ENCODE measurements around the gene ANXA11.

The ANXA11 gene

GRCh38 chr10:80159166-80159873, 46.0 kb downstream of the ANXA11 start:
- H3K4me3 Mint-ChIP-seq: no peak overlapping the region

DNA sequence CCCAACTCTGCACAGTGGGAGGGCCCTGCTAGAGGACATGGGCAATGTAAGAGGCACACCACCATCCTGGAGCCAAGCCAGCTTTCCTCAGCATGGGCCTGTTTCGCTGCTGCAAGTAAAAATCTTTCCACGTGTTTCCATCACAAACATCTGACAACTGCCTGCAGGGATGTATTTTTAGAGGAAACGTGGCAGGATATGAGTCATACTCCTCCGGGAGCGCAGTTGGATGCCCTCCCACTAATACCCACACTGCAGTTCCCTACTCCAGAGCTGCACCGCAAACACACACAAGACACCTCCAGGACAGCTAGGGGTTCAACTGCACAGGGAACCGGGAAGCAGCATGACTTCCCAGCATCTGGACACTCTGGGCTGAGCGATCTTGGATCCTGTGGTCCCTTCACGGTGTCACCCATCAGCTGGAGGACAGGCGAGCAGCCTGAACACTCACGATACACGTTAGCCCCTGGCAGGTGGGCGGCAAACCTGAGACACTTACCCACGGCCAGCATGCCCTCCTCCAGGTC, 46.7 kb downstream of the ANXA11 start:
- H3K4me1 Mint-ChIP-seq: peaks cover 62% of the 10 kb centered on the region
- no peak overlapping the region for H3K4me3 Mint-ChIP-seq
- peaks cover 55% of the 10 kb centered on the region for H3K36me3 Mint-ChIP-seq (ENCODE audit: low read depth)
- H3K27ac Mint-ChIP-seq: peak overlapping the region; percentile 67 to 94 (median 87)
- no peaks in the 10 kb centered on the region for H3K27me3 Mint-ChIP-seq (ENCODE audit: low read depth)
- TF ChIP-seq, protein P1, sequence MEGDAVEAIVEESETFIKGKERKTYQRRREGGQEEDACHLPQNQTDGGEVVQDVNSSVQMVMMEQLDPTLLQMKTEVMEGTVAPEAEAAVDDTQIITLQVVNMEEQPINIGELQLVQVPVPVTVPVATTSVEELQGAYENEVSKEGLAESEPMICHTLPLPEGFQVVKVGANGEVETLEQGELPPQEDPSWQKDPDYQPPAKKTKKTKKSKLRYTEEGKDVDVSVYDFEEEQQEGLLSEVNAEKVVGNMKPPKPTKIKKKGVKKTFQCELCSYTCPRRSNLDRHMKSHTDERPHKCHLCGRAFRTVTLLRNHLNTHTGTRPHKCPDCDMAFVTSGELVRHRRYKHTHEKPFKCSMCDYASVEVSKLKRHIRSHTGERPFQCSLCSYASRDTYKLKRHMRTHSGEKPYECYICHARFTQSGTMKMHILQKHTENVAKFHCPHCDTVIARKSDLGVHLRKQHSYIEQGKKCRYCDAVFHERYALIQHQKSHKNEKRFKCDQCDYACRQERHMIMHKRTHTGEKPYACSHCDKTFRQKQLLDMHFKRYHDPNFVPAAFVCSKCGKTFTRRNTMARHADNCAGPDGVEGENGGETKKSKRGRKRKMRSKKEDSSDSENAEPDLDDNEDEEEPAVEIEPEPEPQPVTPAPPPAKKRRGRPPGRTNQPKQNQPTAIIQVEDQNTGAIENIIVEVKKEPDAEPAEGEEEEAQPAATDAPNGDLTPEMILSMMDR (IDR thresholded peaks at IDR 0.05; ENCODE audit: unreplicated experiment in 3 of 3): no peak
- no peaks in the 10 kb centered on the region for H3K9me3 Mint-ChIP-seq

More at GRCh38 chr10:80159166-80159873, 46.0 kb downstream of the ANXA11 start:
- TF ChIP-seq, protein P1 (IDR thresholded peaks at IDR 0.05; ENCODE audit: unreplicated experiment in 3 of 3): no peak
- no peaks in the 10 kb centered on the region for H3K27me3 Mint-ChIP-seq (ENCODE audit: low read depth)
- peaks cover 56% of the 10 kb centered on the region for H3K36me3 Mint-ChIP-seq (ENCODE audit: low read depth)
- no peaks in the 10 kb centered on the region for H3K9me3 Mint-ChIP-seq
- H3K27ac Mint-ChIP-seq: peak overlapping the region; percentile 23 to 94 (median 87)
- peaks cover 65% of the 10 kb centered on the region for H3K4me1 Mint-ChIP-seq

- TF ChIP-seq, protein P1 (IDR thresholded peaks at IDR 0.05; ENCODE audit: unreplicated experiment in 3 of 3): no peak
- Mint-ChIP-seq H3K27ac (peak overlapping the region; percentile 67 to 94 (median 87)), H3K36me3 (ENCODE audit: low read depth) (peaks cover 49% of the 10 kb centered on the region), H3K9me3 (no peaks in the 10 kb centered on the region), H3K4me1 (peaks cover 62% of the 10 kb centered on the region), H3K27me3 (ENCODE audit: low read depth) (no peaks in the 10 kb centered on the region), H3K4me3 (no peak overlapping the region)
These were observed 47.2 kb downstream of the ANXA11 start for GRCh38 chr10:80158126-80158525.

- peaks cover 46% of the 10 kb centered on the region for H3K36me3 Mint-ChIP-seq (ENCODE audit: low read depth)
- H3K27me3 Mint-ChIP-seq (ENCODE audit: low read depth): peaks cover 3% of the 10 kb centered on the region
- H3K9me3 Mint-ChIP-seq: peaks cover 2% of the 10 kb centered on the region
- TF ChIP-seq, protein P1 (IDR thresholded peaks at IDR 0.05; ENCODE audit: unreplicated experiment in 3 of 3): no peak
- no peak overlapping the region for H3K27ac Mint-ChIP-seq
- H3K4me3 Mint-ChIP-seq: no peak overlapping the region
- peaks cover 62% of the 10 kb centered on the region for H3K4me1 Mint-ChIP-seq
These were observed 47.8 kb downstream of the ANXA11 start for GRCh38 chr10:80157561-80157960.

DNA sequence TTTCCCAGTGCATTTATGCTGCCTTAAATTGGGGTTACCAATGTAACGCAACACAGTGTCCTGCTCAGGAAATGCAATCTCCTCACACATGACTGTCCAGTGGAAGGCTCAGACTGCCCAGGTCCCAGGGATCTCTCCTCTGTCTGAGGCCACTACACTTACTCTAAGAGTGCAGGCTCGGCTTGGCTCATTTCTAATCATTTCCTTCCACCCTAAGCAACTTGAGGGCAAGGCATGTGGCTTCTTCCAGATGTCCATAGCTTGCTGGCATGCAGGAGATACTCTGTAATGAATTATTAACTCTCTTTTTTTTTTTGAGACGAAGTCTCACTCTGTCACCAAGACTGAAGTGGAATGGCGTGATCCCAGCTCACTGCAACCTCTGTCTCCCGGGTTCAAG, 49.1 kb downstream of the ANXA11 start:
- Mint-ChIP-seq H3K4me1 (peaks cover 55% of the 10 kb centered on the region), H3K4me3 (no peak overlapping the region), H3K36me3 (ENCODE audit: low read depth) (peaks cover 50% of the 10 kb centered on the region), H3K27me3 (ENCODE audit: low read depth) (peaks cover 4% of the 10 kb centered on the region), H3K27ac (peak overlapping the region in 2 of 3 experiments; percentile 38 to 66), H3K9me3 (peaks cover 2% of the 10 kb centered on the region)
- TF ChIP-seq, protein P1 (IDR thresholded peaks at IDR 0.05; ENCODE audit: unreplicated experiment in 3 of 3): no peak
